ENCODE measurements around the gene GRIN2D.
"Not testable (repeated sequence)": the region's sequence is repeated elsewhere in the genome, so short reads cannot be mapped to it uniquely, and the experiment has no call there.

Gene GRIN2D

GRCh38 chr19:48370955-48371354 lies 22.5 kb upstream of the GRIN2D start:
- no peak overlapping the region for H3K4me3 ChIP-seq (ENCODE audit: low read depth, low read length)
- no peak for DNase-seq (ENCODE audit: low read depth)
- no peak for TF ChIP-seq CTCF (IDR thresholded peaks at IDR 0.05; ENCODE audit: low read depth, low read length, missing control alignments)

- TF ChIP-seq CTCF (IDR thresholded peaks at IDR 0.05; ENCODE audit: low read depth, low read length, missing control alignments) = no peak
- no peak for DNase-seq (ENCODE audit: low read depth)
- H3K4me3 ChIP-seq (ENCODE audit: low read depth, low read length) = no peak overlapping the region
Measured at GRCh38 chr19:48371367-48371766, 22.1 kb upstream of the GRIN2D start.

GRCh38 chr19:48371771-48372170 lies 21.7 kb upstream of the GRIN2D start:
- not testable (repeated sequence) for H3K4me3 ChIP-seq (ENCODE audit: low read depth, low read length); DNase-seq (ENCODE audit: low read depth)

- H3K4me3 ChIP-seq (ENCODE audit: low read depth, low read length) = no peak overlapping the region
- TF ChIP-seq CTCF (IDR thresholded peaks at IDR 0.05; ENCODE audit: low read depth, low read length, missing control alignments) = no peak
- DNase-seq (ENCODE audit: low read depth) = no peak
Measured at GRCh38 chr19:48372904-48373303, 20.6 kb upstream of the GRIN2D start.

- TF ChIP-seq CTCF (IDR thresholded peaks at IDR 0.05; ENCODE audit: low read depth, low read length, missing control alignments) = no peak
- no peak for DNase-seq (ENCODE audit: low read depth)
- no peak overlapping the region for H3K4me3 ChIP-seq (ENCODE audit: low read depth, low read length)
Measured at GRCh38 chr19:48373567-48373966, 19.9 kb upstream of the GRIN2D start.

GRCh38 chr19:48378194-48378570 lies 15.3 kb upstream of the GRIN2D start:
- DNase-seq (ENCODE audit: low read depth) = no peak
- no peak for TF ChIP-seq CTCF (IDR thresholded peaks at IDR 0.05; ENCODE audit: low read depth, low read length, missing control alignments)
- H3K4me3 ChIP-seq (ENCODE audit: low read depth, low read length) = no peak overlapping the region

- no peak for DNase-seq (ENCODE audit: low read depth)
- no peak overlapping the region for H3K4me3 ChIP-seq (ENCODE audit: low read depth, low read length)
- no peak for TF ChIP-seq CTCF (IDR thresholded peaks at IDR 0.05; ENCODE audit: low read depth, low read length, missing control alignments)
Measured at GRCh38 chr19:48379058-48379457, 14.4 kb upstream of the GRIN2D start.

Data from GM12864 (cell line).